Bronchial epithelial cell (primary cell): ENCODE results near the gene SLC26A11. TPM values are rescaled to one million over a fixed set of nuclear protein-coding genes. Genes with fewer than 3 reads are reported as not detected.

Source experiments
- DNase-seq: peaks from one replicate; pipeline ENCODE4 v3.0.0-alpha.2; 2010; ENCODE audit warnings: low read depth
- FAIRE-seq: peaks from 2 replicates; lab custom pipeline; 2011; peaks lifted over from hg19 to GRCh38; lab: Jason Lieb, UNC
- H3K27me3 ChIP-seq: 2 replicates; pipeline ENCODE4 v1.5.1; 2011; ENCODE audit warnings: low read length; ENCODE audit not compliant: control insufficient read depth, insufficient read depth
- H3K36me3 ChIP-seq: 2 replicates; pipeline ENCODE4 v1.5.1; 2011; ENCODE audit warnings: low read length; ENCODE audit not compliant: control insufficient read depth, insufficient read depth
- H3K4me3 ChIP-seq: 2 replicates; pipeline ENCODE4 v1.5.1; 2011; ENCODE audit warnings: mild to moderate bottlenecking, low read depth, low read length, control low read depth
- CTCF ChIP-seq: IDR thresholded peaks from 2 replicates; pipeline ENCODE4 v1.5.1; 2011; ENCODE audit warnings: mild to moderate bottlenecking, moderate library complexity, low read length, control low read depth, inconsistent platforms; ENCODE audit not compliant: insufficient read depth, severe bottlenecking
- total RNA-seq: library from RNA; depleted of rRNA; stranded (reverse); fragments of >200 nt; gene quantifications from 2 replicates; pipeline ENCODE4 v1.2.1, GENCODE V29; 2014

The SLC26A11 gene
- total RNA-seq, 1 donor from 2014 or later = 1.3 TPM

- Histone ChIP-seq H3K27me3 (no peaks in the 10 kb centered on the region), H3K4me3 (no peak overlapping the region), H3K36me3 (no peaks in the 10 kb centered on the region)
- TF ChIP-seq CTCF = no peak
- DNase-seq = no peak
- no peak for FAIRE-seq
Measured at GRCh38 chr17:80247561-80247960, 27.3 kb downstream of the SLC26A11 start.

GRCh38 chr17:80248001-80248893, 28.0 kb downstream of the SLC26A11 start:
- H3K36me3 ChIP-seq = no peaks in the 10 kb centered on the region
- H3K4me3 ChIP-seq = no peak overlapping the region
- no peaks in the 10 kb centered on the region for H3K27me3 ChIP-seq
- no peak for TF ChIP-seq CTCF
- DNase-seq (no peak), FAIRE-seq (no peak)

- no peak for TF ChIP-seq CTCF
- H3K4me3 ChIP-seq = no peak overlapping the region
- DNase-seq (no peak), FAIRE-seq (no peak)
- no peaks in the 10 kb centered on the region for H3K36me3 ChIP-seq
- no peaks in the 10 kb centered on the region for H3K27me3 ChIP-seq
Measured at GRCh38 chr17:80248894-80249710, 28.9 kb downstream of the SLC26A11 start.

GRCh38 chr17:80251966-80252365, 31.7 kb downstream of the SLC26A11 start:
- no peaks in the 10 kb centered on the region for H3K27me3 ChIP-seq
- no peak for DNase-seq
- TF ChIP-seq CTCF = no peak
- peak; percentile 18 for FAIRE-seq
- no peak overlapping the region for H3K4me3 ChIP-seq
- H3K36me3 ChIP-seq = no peaks in the 10 kb centered on the region

GRCh38 chr17:80252871-80253270, 32.6 kb downstream of the SLC26A11 start:
- H3K36me3 ChIP-seq = no peaks in the 10 kb centered on the region
- no peaks in the 10 kb centered on the region for H3K27me3 ChIP-seq
- H3K4me3 ChIP-seq = no peak overlapping the region
- no peak for FAIRE-seq
- TF ChIP-seq CTCF = peak; percentile 91
- DNase-seq = peak; percentile 48
